ENCODE results near the gene CRYZ. TPM values are rescaled to one million over a fixed set of nuclear protein-coding genes. Genes with fewer than 3 reads are reported as not detected.
A peak's percentile ranks its signal among the peaks of the same experiment; 100 is the strongest.
"Not testable (repeated sequence)": the region's sequence is repeated elsewhere in the genome, so short reads cannot be mapped to it uniquely, and the experiment has no call there.

The CRYZ gene
- polyA plus RNA-seq, 2 donors: 19.6 to 28.3 TPM

DNA sequence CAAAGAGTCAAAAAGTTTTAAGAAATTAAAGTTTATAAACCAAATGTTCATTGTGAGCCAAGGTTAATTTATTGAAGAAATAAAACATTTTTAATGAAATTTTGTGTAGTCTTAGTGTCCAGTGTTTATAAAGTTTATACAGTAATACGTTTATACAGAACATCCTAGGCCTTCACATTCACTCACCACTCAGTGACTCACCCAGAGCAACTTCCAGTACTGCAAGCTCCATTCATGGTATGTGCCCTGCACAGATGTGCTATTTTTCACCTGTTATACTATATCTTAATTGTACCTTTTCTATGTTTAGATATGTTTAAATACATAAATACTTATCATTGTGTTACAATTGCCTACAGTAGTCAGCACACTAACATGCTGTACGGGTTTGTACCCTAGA, 33.7 kb upstream of the CRYZ start:
- no peak overlapping the region for H3K27ac ChIP-seq (ENCODE audit: low read depth in 2 of 2, low read length in 1 of 2)
- H3K9me3 ChIP-seq (ENCODE audit: control insufficient read depth in 2 of 2, insufficient read depth in 1 of 2, low read depth in 1 of 2, low read length in 1 of 2): no peaks in the 10 kb centered on the region
- 79 to 82% methylated on average over 2 of the region's 2 CpGs for WGBS, 2 donors
- no peaks in the 10 kb centered on the region for H3K4me1 ChIP-seq (ENCODE audit: control insufficient read depth in 2 of 2, insufficient read depth in 2 of 2, low read length in 1 of 2)
- no peaks in the 10 kb centered on the region for H3K36me3 ChIP-seq (ENCODE audit: control insufficient read depth in 2 of 2, insufficient read depth in 2 of 2, low read length in 1 of 2)
- no peaks in the 10 kb centered on the region for H3K27me3 ChIP-seq (ENCODE audit: control insufficient read depth in 1 of 2, insufficient read depth in 2 of 2, low read length in 2 of 2)
- H3K4me3 ChIP-seq (ENCODE audit: low read depth in 1 of 2, low read length in 2 of 2): no peak overlapping the region

DNA sequence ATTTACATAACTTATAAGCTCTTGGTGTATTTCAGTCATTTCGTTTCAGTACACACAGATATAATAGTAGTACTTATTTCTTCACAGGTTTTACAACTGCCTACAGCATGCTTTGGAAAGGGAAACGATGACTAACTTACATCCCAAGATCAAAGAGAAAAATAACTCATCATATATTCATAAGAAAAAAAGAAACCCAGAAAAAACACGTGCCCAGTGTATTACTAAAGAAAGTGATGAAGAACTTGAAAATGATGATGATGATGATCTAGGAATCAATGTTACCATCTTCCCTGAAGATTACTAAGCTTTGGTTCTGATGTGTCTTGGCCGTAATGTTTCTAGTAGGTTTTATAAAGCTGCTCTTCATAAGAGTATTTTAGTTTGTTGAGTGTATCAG, 31.0 kb upstream of the CRYZ start:
- H3K36me3 ChIP-seq (ENCODE audit: control insufficient read depth in 2 of 2, insufficient read depth in 2 of 2, low read length in 1 of 2): no peaks in the 10 kb centered on the region
- H3K4me3 ChIP-seq (ENCODE audit: low read depth in 1 of 2, low read length in 2 of 2): no peak overlapping the region
- WGBS, 2 donors: 67 to 77% methylated on average over 4 of the region's 4 CpGs
- H3K9me3 ChIP-seq (ENCODE audit: control insufficient read depth in 2 of 2, insufficient read depth in 1 of 2, low read depth in 1 of 2, low read length in 1 of 2): no peaks in the 10 kb centered on the region
- H3K27ac ChIP-seq (ENCODE audit: low read depth in 2 of 2, low read length in 1 of 2): no peak overlapping the region
- no peaks in the 10 kb centered on the region for H3K27me3 ChIP-seq (ENCODE audit: control insufficient read depth in 1 of 2, insufficient read depth in 2 of 2, low read length in 2 of 2)
- no peaks in the 10 kb centered on the region for H3K4me1 ChIP-seq (ENCODE audit: control insufficient read depth in 2 of 2, insufficient read depth in 2 of 2, low read length in 1 of 2)

DNA sequence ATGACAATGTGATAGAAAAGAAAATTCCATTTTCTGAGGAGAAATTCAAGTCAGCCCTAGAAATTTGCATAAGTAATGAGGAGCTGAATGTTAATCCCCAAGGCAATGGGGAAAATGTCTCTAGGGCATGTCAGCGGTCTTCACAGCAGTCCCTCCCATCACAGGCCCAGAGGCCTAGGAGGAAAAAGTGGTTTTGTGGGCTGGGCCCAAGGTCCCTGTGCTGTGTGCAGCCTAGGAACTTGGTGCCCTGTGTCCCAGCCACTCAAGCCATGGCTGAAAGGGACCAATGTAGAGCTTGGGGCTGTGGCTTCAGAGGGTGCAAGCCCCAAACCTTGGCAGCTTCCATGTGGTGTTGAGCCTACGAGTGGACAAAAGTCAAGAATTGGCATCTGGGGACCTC, 23.8 kb upstream of the CRYZ start:
- not testable (repeated sequence) for H3K27me3 ChIP-seq (ENCODE audit: control insufficient read depth in 1 of 2, insufficient read depth in 2 of 2, low read length in 2 of 2); H3K4me3 ChIP-seq (ENCODE audit: low read depth in 1 of 2, low read length in 2 of 2); H3K27ac ChIP-seq (ENCODE audit: low read depth in 2 of 2, low read length in 1 of 2); H3K36me3 ChIP-seq (ENCODE audit: control insufficient read depth in 2 of 2, insufficient read depth in 2 of 2, low read length in 1 of 2); H3K4me1 ChIP-seq (ENCODE audit: control insufficient read depth in 2 of 2, insufficient read depth in 2 of 2, low read length in 1 of 2); H3K9me3 ChIP-seq (ENCODE audit: control insufficient read depth in 2 of 2, insufficient read depth in 1 of 2, low read depth in 1 of 2, low read length in 1 of 2)
- 97 to 100% methylated on average over 2 of the region's 2 CpGs for WGBS, 2 donors

DNA sequence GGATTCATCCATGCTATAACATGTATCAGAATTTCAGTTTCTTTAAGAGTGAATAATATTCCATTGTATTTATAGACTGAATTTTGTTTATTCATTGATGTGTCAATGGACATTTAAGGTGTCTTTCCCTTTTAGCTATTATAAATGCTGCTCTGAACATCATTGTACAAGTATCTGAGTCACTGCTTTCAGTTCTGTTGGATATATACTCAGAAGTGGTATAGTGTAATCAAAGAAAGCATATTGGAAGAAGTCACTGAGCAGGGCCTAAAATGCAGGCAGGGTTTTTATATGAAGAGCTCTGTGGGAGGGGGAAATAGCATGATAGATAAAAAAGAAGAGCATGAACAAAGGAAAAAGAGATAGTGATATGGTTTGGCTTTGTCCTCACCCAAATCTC, 22.6 kb upstream of the CRYZ start:
- Histone ChIP-seq H3K9me3 (ENCODE audit: control insufficient read depth in 2 of 2, insufficient read depth in 1 of 2, low read depth in 1 of 2, low read length in 1 of 2) (no peaks in the 10 kb centered on the region), H3K36me3 (ENCODE audit: control insufficient read depth in 2 of 2, insufficient read depth in 2 of 2, low read length in 1 of 2) (peaks cover 3 to 6% of the 10 kb centered on the region in 2 donors), H3K4me3 (ENCODE audit: low read depth in 1 of 2, low read length in 2 of 2) (no peak overlapping the region), H3K27me3 (ENCODE audit: control insufficient read depth in 1 of 2, insufficient read depth in 2 of 2, low read length in 2 of 2) (no peaks in the 10 kb centered on the region), H3K27ac (ENCODE audit: low read depth in 2 of 2, low read length in 1 of 2) (no peak overlapping the region), H3K4me1 (ENCODE audit: control insufficient read depth in 2 of 2, insufficient read depth in 2 of 2, low read length in 1 of 2) (no peaks in the 10 kb centered on the region)

DNA sequence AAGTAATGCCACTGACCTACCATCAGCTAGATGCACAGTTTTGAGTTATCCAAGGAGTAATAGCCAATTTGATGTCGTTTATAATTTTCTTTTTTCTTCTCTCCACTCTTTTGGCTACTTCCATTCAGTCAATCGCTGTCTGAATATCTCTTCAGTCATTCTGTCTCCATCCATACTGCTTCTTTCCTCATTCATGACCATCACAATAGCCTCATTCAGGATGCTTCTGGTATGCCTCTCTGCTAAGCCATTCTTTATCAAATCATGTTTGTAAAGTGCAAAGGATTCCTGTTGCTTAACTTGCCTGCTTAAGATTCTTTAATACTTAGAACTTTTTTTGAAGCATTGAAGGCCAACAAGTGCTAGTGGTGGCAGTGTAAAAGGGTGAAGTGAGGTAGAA, 20.3 kb upstream of the CRYZ start:
- Histone ChIP-seq H3K36me3 (ENCODE audit: control insufficient read depth in 2 of 2, insufficient read depth in 2 of 2, low read length in 1 of 2) (peaks cover 5 to 9% of the 10 kb centered on the region in 2 donors), H3K27me3 (ENCODE audit: control insufficient read depth in 1 of 2, insufficient read depth in 2 of 2, low read length in 2 of 2) (no peaks in the 10 kb centered on the region), H3K9me3 (ENCODE audit: control insufficient read depth in 2 of 2, insufficient read depth in 1 of 2, low read depth in 1 of 2, low read length in 1 of 2) (no peaks in the 10 kb centered on the region), H3K4me1 (ENCODE audit: control insufficient read depth in 2 of 2, insufficient read depth in 2 of 2, low read length in 1 of 2) (no peaks in the 10 kb centered on the region), H3K27ac (ENCODE audit: low read depth in 2 of 2, low read length in 1 of 2) (no peak overlapping the region), H3K4me3 (ENCODE audit: low read depth in 1 of 2, low read length in 2 of 2) (no peak overlapping the region)
- 90 to 96% methylated on average over 2 of the region's 2 CpGs for WGBS, 2 donors

DNA sequence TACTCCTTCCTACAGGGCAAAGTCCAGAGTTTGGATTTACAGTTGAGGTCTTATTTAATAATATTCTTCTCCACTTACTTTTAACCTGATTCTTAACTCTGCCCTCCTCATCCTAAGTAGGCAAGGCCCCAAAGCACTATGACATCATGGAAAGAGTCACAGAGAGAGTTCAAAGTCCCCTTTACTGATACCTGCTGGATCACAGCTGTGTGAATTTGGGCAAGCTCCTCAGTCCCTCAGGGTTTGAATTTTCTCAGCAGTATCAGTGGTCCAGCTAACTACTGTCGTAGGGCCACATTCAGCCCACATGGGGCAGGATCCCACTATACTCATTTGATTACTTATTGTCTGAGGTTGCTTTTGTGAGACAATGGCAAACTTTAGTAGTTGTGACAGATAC, 16.1 kb upstream of the CRYZ start:
- H3K27ac ChIP-seq (ENCODE audit: low read depth in 2 of 2, low read length in 1 of 2): no peak overlapping the region
- no peaks in the 10 kb centered on the region for H3K4me1 ChIP-seq (ENCODE audit: control insufficient read depth in 2 of 2, insufficient read depth in 2 of 2, low read length in 1 of 2)
- peaks cover 0 to 4% of the 10 kb centered on the region in 2 donors for H3K9me3 ChIP-seq (ENCODE audit: control insufficient read depth in 2 of 2, insufficient read depth in 1 of 2, low read depth in 1 of 2, low read length in 1 of 2)
- WGBS, 2 donors: 81 to 91% methylated on average over 1 of the region's 1 CpG
- no peak overlapping the region for H3K4me3 ChIP-seq (ENCODE audit: low read depth in 1 of 2, low read length in 2 of 2)
- H3K27me3 ChIP-seq (ENCODE audit: control insufficient read depth in 1 of 2, insufficient read depth in 2 of 2, low read length in 2 of 2): no peaks in the 10 kb centered on the region
- H3K36me3 ChIP-seq (ENCODE audit: control insufficient read depth in 2 of 2, insufficient read depth in 2 of 2, low read length in 1 of 2): peaks cover 10 to 12% of the 10 kb centered on the region in 2 donors

DNA sequence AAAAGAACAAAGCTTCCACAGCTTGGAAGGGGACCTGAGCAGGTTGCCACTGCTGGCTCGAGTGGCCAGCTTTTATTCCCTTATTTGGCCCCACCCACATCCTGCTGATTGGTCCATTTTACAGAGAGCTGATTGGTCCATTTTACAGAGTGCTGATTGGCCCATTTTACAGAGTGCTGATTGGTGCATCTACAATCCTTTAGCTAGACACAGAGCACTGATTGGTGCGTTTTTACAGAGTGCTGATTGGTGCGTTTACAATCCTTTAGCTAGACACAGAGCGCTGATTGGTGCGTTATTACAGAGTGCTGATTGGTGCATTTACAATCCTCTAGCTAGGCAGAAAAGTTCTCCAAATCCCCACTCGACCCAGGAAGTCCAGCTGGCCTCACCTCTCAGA, 12.4 kb upstream of the CRYZ start:
- H3K27ac ChIP-seq (ENCODE audit: low read depth in 2 of 2, low read length in 1 of 2); H3K9me3 ChIP-seq (ENCODE audit: control insufficient read depth in 2 of 2, insufficient read depth in 1 of 2, low read depth in 1 of 2, low read length in 1 of 2); H3K4me3 ChIP-seq (ENCODE audit: low read depth in 1 of 2, low read length in 2 of 2); H3K4me1 ChIP-seq (ENCODE audit: control insufficient read depth in 2 of 2, insufficient read depth in 2 of 2, low read length in 1 of 2); H3K27me3 ChIP-seq (ENCODE audit: control insufficient read depth in 1 of 2, insufficient read depth in 2 of 2, low read length in 2 of 2): not testable (repeated sequence)
- WGBS, 2 donors: 93 to 97% methylated on average over 6 of the region's 6 CpGs
- H3K36me3 ChIP-seq (ENCODE audit: control insufficient read depth in 2 of 2, insufficient read depth in 2 of 2, low read length in 1 of 2): peaks cover 9 to 16% of the 10 kb centered on the region in 2 donors

DNA sequence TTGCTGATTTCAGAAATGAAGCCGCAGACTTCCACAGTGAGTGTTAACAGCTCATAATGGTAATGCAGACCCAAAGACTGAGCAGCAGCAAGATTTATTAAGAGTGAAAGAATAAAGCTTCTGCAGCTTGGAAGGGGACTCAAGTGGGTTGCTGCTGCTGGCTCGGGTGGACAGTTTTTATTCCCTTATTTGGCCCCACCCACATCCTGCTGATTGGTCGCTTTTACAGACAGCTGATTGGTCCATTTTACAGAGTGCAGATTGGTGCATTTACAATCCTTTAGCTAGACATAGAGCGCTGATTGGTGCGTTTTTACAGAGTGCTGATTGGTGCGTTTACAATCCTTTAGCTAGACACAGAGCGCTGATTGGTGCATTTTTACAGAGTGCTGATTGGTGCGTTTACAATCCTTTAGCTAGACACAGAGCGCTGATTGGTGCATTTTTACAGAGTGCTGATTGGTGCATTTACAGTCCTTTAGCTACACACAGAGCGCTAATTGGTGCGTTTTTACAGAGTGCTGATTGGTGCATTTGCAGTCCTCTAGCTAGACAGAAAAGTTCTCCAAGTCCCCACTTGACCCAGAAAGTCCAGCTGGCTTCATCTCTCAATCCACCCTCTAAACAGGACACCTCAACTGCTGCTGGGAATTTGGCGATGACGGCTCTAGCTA, 7.6 kb upstream of the CRYZ start:
- not testable (repeated sequence) for H3K27ac ChIP-seq (ENCODE audit: low read depth in 2 of 2, low read length in 1 of 2); H3K27me3 ChIP-seq (ENCODE audit: control insufficient read depth in 1 of 2, insufficient read depth in 2 of 2, low read length in 2 of 2); H3K4me3 ChIP-seq (ENCODE audit: low read depth in 1 of 2, low read length in 2 of 2); H3K9me3 ChIP-seq (ENCODE audit: control insufficient read depth in 2 of 2, insufficient read depth in 1 of 2, low read depth in 1 of 2, low read length in 1 of 2); H3K4me1 ChIP-seq (ENCODE audit: control insufficient read depth in 2 of 2, insufficient read depth in 2 of 2, low read length in 1 of 2)
- peaks cover 9 to 27% of the 10 kb centered on the region in 2 donors for H3K36me3 ChIP-seq (ENCODE audit: control insufficient read depth in 2 of 2, insufficient read depth in 2 of 2, low read length in 1 of 2)
- 94% methylated on average over 12 to 13 of the region's 13 CpGs for WGBS, 2 donors

DNA sequence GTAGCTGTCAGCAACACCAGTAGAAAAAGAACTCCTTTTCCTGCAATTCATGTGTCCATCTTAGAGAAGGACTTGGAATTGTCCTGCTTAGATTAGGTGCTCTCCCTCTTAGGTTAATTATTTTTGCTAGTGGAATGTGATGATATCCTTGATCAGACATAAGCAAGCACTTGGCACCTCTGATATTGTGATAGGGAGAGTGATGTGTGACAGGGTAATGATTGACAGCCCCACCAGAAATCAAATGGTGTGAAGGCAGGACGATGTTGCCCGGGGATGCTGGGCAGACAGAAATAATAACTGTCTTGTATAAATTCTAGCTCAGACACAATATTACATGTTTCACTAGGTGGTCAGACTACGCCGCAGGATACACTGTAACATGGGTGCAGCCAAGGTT, 4.5 kb upstream of the CRYZ start:
- Histone ChIP-seq H3K4me1 (ENCODE audit: control insufficient read depth in 2 of 2, insufficient read depth in 2 of 2, low read length in 1 of 2) (no peaks in the 10 kb centered on the region), H3K9me3 (ENCODE audit: control insufficient read depth in 2 of 2, insufficient read depth in 1 of 2, low read depth in 1 of 2, low read length in 1 of 2) (no peaks in the 10 kb centered on the region), H3K27me3 (ENCODE audit: control insufficient read depth in 1 of 2, insufficient read depth in 2 of 2, low read length in 2 of 2) (no peaks in the 10 kb centered on the region), H3K36me3 (ENCODE audit: control insufficient read depth in 2 of 2, insufficient read depth in 2 of 2, low read length in 1 of 2) (peaks cover 6 to 19% of the 10 kb centered on the region in 2 donors), H3K4me3 (ENCODE audit: low read depth in 1 of 2, low read length in 2 of 2) (no peak overlapping the region), H3K27ac (ENCODE audit: low read depth in 2 of 2, low read length in 1 of 2) (no peak overlapping the region)
- WGBS, 2 donors: 99 to 100% methylated on average over 4 of the region's 4 CpGs

DNA sequence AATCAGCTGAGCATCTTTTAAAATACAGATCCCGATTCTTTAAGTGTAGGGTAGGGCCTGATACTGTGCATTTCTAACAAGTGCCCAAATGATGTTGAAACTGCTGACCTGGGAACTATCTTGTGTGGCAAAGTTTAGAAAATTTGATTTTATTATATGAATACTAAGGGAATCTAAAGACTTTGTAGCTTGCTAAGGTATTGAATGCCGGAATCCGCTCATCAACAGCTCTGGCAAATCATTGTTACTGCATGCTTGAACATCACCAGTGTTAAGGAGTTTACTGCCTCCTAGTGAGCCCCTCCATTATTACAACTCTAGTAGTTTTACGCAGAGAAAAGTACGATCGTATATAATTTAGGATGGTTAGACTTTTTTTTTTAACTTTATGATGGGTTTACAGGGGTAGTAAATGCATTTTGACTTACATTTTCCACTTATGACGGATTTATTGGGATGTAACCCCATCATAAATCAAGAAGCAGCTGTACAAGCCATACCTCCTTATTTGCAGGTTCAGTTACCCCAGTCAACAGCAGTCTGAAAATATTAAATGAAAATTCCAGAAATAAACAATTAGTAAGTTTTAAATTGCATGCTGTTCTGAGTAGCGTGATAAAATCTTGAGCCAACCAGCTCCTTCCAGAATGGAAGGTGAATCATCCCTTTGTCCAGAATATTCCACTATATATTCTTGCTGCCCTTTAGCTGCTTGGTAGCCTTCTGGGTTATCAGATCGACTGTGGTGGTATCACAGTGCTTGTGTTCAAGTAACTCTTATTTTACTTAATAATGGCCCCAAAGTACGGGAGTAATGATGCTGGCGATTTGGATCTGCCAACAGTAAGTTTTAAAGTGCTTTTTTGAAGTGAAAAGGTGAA, 994 bp upstream of the CRYZ start:
- WGBS, 2 donors: 23 to 25% methylated on average over 11 of the region's 11 CpGs
- Histone ChIP-seq H3K4me3 (ENCODE audit: low read depth in 1 of 2, low read length in 2 of 2) (peak overlapping the region; percentile 92 to 97), H3K9me3 (ENCODE audit: control insufficient read depth in 2 of 2, insufficient read depth in 1 of 2, low read depth in 1 of 2, low read length in 1 of 2) (no peaks in the 10 kb centered on the region), H3K4me1 (ENCODE audit: control insufficient read depth in 2 of 2, insufficient read depth in 2 of 2, low read length in 1 of 2) (no peaks in the 10 kb centered on the region), H3K27ac (ENCODE audit: low read depth in 2 of 2, low read length in 1 of 2) (peak overlapping the region; percentile 95 to 97), H3K27me3 (ENCODE audit: control insufficient read depth in 1 of 2, insufficient read depth in 2 of 2, low read length in 2 of 2) (no peaks in the 10 kb centered on the region), H3K36me3 (ENCODE audit: control insufficient read depth in 2 of 2, insufficient read depth in 2 of 2, low read length in 1 of 2) (peaks cover 6 to 8% of the 10 kb centered on the region in 2 donors)

Measured in esophagus (tissue), 2 donors.